Spleen (tissue), 11 donors: ENCODE results near the gene MBOAT7. TPM values are rescaled to one million over a fixed set of nuclear protein-coding genes. Genes with fewer than 3 reads are reported as not detected.

ENCODE experiments used
- DNase-seq: peaks from one replicate; pipeline ENCODE4 v3.0.0-alpha.2; 2020
- H3K27ac ChIP-seq, 8 donors: fragments of 200-600 bp; sonication (generic) in 7 of 8; 1 replicate in 4 of 8; 2 replicates in 4 of 8; pipeline versions ENCODE4 v1.5.0 to v1.8.0; 2016 to 2021; ENCODE audit warnings: inconsistent platforms in 4 of 8, mild to moderate bottlenecking in 4 of 8, moderate library complexity in 1 of 8
- H3K27me3 ChIP-seq, 7 donors: fragments of 200-600 bp; sonication (generic) in 6 of 7; replicated peaks in 1 of 7; 1 replicate in 4 of 7; 2 replicates in 3 of 7; pipeline versions ENCODE4 v1.5.0 to v1.8.0; 2016 to 2021; ENCODE audit warnings: inconsistent platforms in 3 of 7, mild to moderate bottlenecking in 1 of 7
- H3K36me3 ChIP-seq, 6 donors: fragments of 200-600 bp; sonication (generic) in 5 of 6; 1 replicate in 4 of 6; 2 replicates in 2 of 6; pipeline versions ENCODE4 v1.5.0 to v1.8.0; 2016 to 2021; ENCODE audit warnings: inconsistent platforms in 2 of 6
- H3K4me1 ChIP-seq, 6 donors: fragments of 200-600 bp; sonication (generic) in 5 of 6; 1 replicate in 3 of 6; 2 replicates in 3 of 6; pipeline versions ENCODE4 v1.5.0 to v1.8.0; 2016 to 2021; ENCODE audit warnings: inconsistent platforms in 3 of 6
- H3K4me3 ChIP-seq, 8 donors: fragments of 200-600 bp; sonication (generic) in 7 of 8; 1 replicate in 4 of 8; 2 replicates in 4 of 8; pipeline versions ENCODE4 v1.5.0 to v1.8.0; 2016 to 2021; ENCODE audit warnings: inconsistent platforms in 4 of 8, mild to moderate bottlenecking in 4 of 8, moderate library complexity in 2 of 8
- H3K9me3 ChIP-seq, 8 donors: fragments of 200-600 bp; sonication (generic) in 7 of 8; 1 replicate in 4 of 8; 2 replicates in 4 of 8; pipeline versions ENCODE4 v1.5.0 to v1.8.0; 2016 to 2021; ENCODE audit warnings: inconsistent platforms in 4 of 8
- POLR2A ChIP-seq, 3 donors: fragments of 450-650 bp; IDR thresholded peaks; one replicate each; pipeline ENCODE4 v1.5.1; 2017; ENCODE audit warnings: antibody characterized with exemption in 3 of 3, mild to moderate bottlenecking in 1 of 3
- POLR2AphosphoS5 ChIP-seq, 3 donors: sonication (generic); formaldehyde crosslinking; IDR thresholded peaks; one replicate each; pipeline ENCODE4 v1.5.1; 2017; ENCODE audit warnings: antibody characterized with exemption in 3 of 3
- whole genome bisulfite sequencing, 5 donors: extraction: QIAGEN DNeasy Blood & Tissue Kit in 3 of 5; methylation state at CpG; one replicate each; pipeline versions ENCODE4 v1.1.5 to v1.1.7; 2013 to 2018; 5-methylcytosine and 5-hydroxymethylcytosine counted together
- intact Hi-C: fragments of 100-400 bp; cut with DNase I; formaldehyde crosslinking; loops from one replicate; pipeline ENCODE4 v1.15.0; 2023; ENCODE audit warnings: low total_unique reads
- polyA plus RNA-seq, 3 donors: library from polyadenylated mRNA; stranded (reverse); fragments of 200-250 nt; gene quantifications; one replicate each; pipeline ENCODE4 v1.2.1, GENCODE V29; 2013
- total RNA-seq, 7 donors: library from RNA; depleted of rRNA in 3 of 7; stranded (reverse); fragments of >200 nt in 3 of 7; fragmentation: NEBNext Ultra II Directional in 4 of 7; extraction: Animal tissue kit (Norgen Biotek cat#: 25700) in 4 of 7; gene quantifications; one replicate each; pipeline versions ENCODE4 v1.1.0 to v1.2.1, GENCODE V29; 2016 to 2021
- TF ChIP-seq, protein P1 (sequence below), 11 experiments: fragments of 200-600 bp in 7 of 11; fragments of 450-650 bp in 4 of 11; sonication (generic) in 4 of 11; IDR thresholded peaks in 8 of 11; conservative IDR thresholded peaks in 3 of 11; 1 replicate in 7 of 11; 2 replicates in 4 of 11; pipeline versions ENCODE4 v1.4.0 to v1.8.0; 2016 to 2021; ENCODE audit warnings: antibody characterized with exemption in 11 of 11, inconsistent platforms in 4 of 11, mild to moderate bottlenecking in 1 of 11
- donor health status: healthy with polysubstance abuse.
- donor health status: DM: no; HTN: no; CAD: no; lungs with moderate emphysema.
- donor health status: DM: no; HTN: no; CAD: no.
- donor health status: Bipolar disorder and iron deficiency.
- donor health status: healthy.
- donor health status: DM: no; HTN: no; CAD: no.
- donor health status: DM: yes; HTN: yes; CAD: no.

The MBOAT7 gene
- total and polyA plus RNA-seq, 10 donors = 12.0 to 208 (median 82.9) TPM

DNA sequence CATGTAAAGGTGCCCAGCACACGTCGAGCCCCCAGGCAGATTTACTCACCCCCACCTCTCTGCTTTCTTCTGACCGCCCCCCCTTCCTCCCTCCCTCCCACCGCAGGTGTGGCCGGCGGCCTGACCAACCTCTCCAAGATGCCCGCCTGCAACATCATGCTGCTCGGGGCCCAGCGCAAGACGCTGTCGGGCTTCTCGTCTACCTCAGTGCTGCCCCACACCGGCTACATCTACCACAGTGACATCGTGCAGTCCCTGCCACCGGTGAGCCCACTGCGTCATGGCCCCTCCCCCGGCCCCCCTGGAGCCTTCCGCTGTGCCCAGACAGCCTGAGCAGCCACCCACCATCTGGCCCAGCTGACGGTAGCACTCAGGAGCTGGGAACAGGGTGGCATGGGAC is 65.0 kb downstream of the MBOAT7 start:
- Histone ChIP-seq H3K27ac (no peak overlapping the region), H3K4me3 (no peak overlapping the region), H3K4me1 (no peaks in the 10 kb centered on the region), H3K27me3 (no peaks in the 10 kb centered on the region), H3K9me3 (no peaks in the 10 kb centered on the region), H3K36me3 (peaks cover 4 to 100% (median 96%) of the 10 kb centered on the region in 6 donors)
- TF ChIP-seq POLR2A (IDR thresholded peaks at IDR 0.05) = no peak
- TF ChIP-seq, protein P1, sequence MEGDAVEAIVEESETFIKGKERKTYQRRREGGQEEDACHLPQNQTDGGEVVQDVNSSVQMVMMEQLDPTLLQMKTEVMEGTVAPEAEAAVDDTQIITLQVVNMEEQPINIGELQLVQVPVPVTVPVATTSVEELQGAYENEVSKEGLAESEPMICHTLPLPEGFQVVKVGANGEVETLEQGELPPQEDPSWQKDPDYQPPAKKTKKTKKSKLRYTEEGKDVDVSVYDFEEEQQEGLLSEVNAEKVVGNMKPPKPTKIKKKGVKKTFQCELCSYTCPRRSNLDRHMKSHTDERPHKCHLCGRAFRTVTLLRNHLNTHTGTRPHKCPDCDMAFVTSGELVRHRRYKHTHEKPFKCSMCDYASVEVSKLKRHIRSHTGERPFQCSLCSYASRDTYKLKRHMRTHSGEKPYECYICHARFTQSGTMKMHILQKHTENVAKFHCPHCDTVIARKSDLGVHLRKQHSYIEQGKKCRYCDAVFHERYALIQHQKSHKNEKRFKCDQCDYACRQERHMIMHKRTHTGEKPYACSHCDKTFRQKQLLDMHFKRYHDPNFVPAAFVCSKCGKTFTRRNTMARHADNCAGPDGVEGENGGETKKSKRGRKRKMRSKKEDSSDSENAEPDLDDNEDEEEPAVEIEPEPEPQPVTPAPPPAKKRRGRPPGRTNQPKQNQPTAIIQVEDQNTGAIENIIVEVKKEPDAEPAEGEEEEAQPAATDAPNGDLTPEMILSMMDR (IDR thresholded peaks at IDR 0.05 in 8 of 11, conservative IDR thresholded peaks at IDR 0.05 in 3 of 11) = no peak
- no peak for TF ChIP-seq POLR2AphosphoS5 (IDR thresholded peaks at IDR 0.05)
- no peak for DNase-seq
- intact Hi-C loops = no loop called here
- WGBS, 5 donors = 90 to 96% (median 96%) methylated on average over 15 to 19 of the region's 19 CpGs

DNA sequence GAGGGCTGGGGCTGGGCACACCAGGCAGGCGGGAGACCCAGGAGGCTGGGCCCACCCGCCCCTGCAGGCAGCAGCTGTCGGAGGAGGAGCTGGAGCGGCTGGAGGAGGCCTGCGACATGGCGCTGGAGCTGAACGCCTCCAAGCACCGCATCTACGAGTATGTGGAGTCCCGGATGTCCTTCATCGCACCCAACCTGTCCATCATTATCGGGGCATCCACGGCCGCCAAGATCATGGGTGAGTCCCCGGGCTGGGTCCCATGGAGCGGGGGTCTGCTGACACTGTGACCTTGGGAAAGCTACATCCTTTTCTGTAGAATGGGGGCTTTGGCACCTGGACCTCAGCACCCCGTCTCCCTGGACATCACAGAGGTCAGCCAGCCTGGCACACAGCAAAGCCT is 65.7 kb downstream of the MBOAT7 start:
- WGBS, 5 donors = 60 to 100% (median 96%) methylated on average over 1 to 17 of the region's 17 CpGs

More for the DNA sequence above, 65.7 kb downstream of the MBOAT7 start:
- Histone ChIP-seq H3K4me1 (no peaks in the 10 kb centered on the region), H3K9me3 (no peaks in the 10 kb centered on the region), H3K4me3 (no peak overlapping the region), H3K27me3 (no peaks in the 10 kb centered on the region), H3K27ac (no peak overlapping the region), H3K36me3 (peaks cover 1 to 100% (median 93%) of the 10 kb centered on the region in 6 donors)
- intact Hi-C loops = no loop called here
- no peak for TF ChIP-seq POLR2AphosphoS5 (IDR thresholded peaks at IDR 0.05)
- TF ChIP-seq, protein P1 (IDR thresholded peaks at IDR 0.05 in 8 of 11, conservative IDR thresholded peaks at IDR 0.05 in 3 of 11) = no peak
- DNase-seq = no peak

Other genes starting within 250 kb of the MBOAT7 start
- under 1 TPM in 3 of 7 donors, not detected in 4; 0.03 to 0.11 (median 0.06) TPM for gene CACNG8, start 226.6 kb downstream of the MBOAT7 start, total RNA-seq
- gene CACNG8, start 226.6 kb downstream of the MBOAT7 start, polyA plus RNA-seq = under 1 TPM in 1 of 3 donors, not detected in 2; 0.02 TPM
- gene CACNG6, start 197.9 kb downstream of the MBOAT7 start, total RNA-seq = not detected
- not detected for gene CACNG6, start 197.9 kb downstream of the MBOAT7 start, polyA plus RNA-seq
- gene VSTM1, start 125.7 kb downstream of the MBOAT7 start, total RNA-seq = 10 to 100 TPM in 2 of 7 donors, 1 to 10 TPM in 4, not detected in 1; 2.8 to 13.3 (median 7.3) TPM
- gene VSTM1, start 125.7 kb downstream of the MBOAT7 start, polyA plus RNA-seq = under 1 TPM; 0.32 to 0.70 (median 0.41) TPM
- gene TARM1, start 108.2 kb downstream of the MBOAT7 start, total RNA-seq = 1 to 10 TPM in 1 of 7 donors, not detected in 6; 1.5 TPM
- not detected for gene TARM1, start 108.2 kb downstream of the MBOAT7 start, polyA plus RNA-seq
- 10 to 100 TPM in 6 of 7 donors, 1 to 10 TPM in 1; 9.1 to 49.5 (median 18.3) TPM for gene OSCAR, start 88.8 kb downstream of the MBOAT7 start, total RNA-seq
- gene OSCAR, start 88.8 kb downstream of the MBOAT7 start, polyA plus RNA-seq = 10 to 100 TPM in 2 of 3 donors, 1 to 10 TPM in 1; 2.4 to 18.2 (median 12.9) TPM
- gene NDUFA3, start 86.7 kb downstream of the MBOAT7 start, total RNA-seq = 100 to 1,000 TPM in 1 of 7 donors, 10 to 100 TPM in 6; 14.5 to 109 (median 73.5) TPM
- 100 to 1,000 TPM; 162 to 197 (median 185) TPM for gene NDUFA3, start 86.7 kb downstream of the MBOAT7 start, polyA plus RNA-seq
- gene TFPT, start 73.9 kb downstream of the MBOAT7 start, total RNA-seq = 10 to 100 TPM; 16.5 to 22.7 (median 20.1) TPM
- gene TFPT, start 73.9 kb downstream of the MBOAT7 start, polyA plus RNA-seq = 10 to 100 TPM; 24.8 to 36.5 (median 28.8) TPM
- gene PRPF31, start 73.8 kb downstream of the MBOAT7 start, total RNA-seq = 10 to 100 TPM; 34.7 to 57.0 (median 48.1) TPM
- gene PRPF31, start 73.8 kb downstream of the MBOAT7 start, polyA plus RNA-seq = 10 to 100 TPM; 45.5 to 66.2 (median 59.1) TPM
- gene CNOT3, start 51.8 kb downstream of the MBOAT7 start, total RNA-seq = 10 to 100 TPM; 40.7 to 56.1 (median 48.2) TPM
- gene CNOT3, start 51.8 kb downstream of the MBOAT7 start, polyA plus RNA-seq = 10 to 100 TPM; 17.7 to 34.3 (median 24.6) TPM
- gene LENG1, start 29.9 kb downstream of the MBOAT7 start, total RNA-seq = 10 to 100 TPM in 2 of 7 donors, 1 to 10 TPM in 5; 7.5 to 12.1 (median 9.0) TPM
- gene LENG1, start 29.9 kb downstream of the MBOAT7 start, polyA plus RNA-seq = 10 to 100 TPM in 1 of 3 donors, 1 to 10 TPM in 2; 7.4 to 14.6 (median 9.1) TPM
- 1 to 10 TPM in 3 of 7 donors, under 1 TPM in 2, not detected in 2; 0.51 to 4.0 (median 1.0) TPM for gene TMC4, start 16.4 kb downstream of the MBOAT7 start, total RNA-seq
- gene TMC4, start 16.4 kb downstream of the MBOAT7 start, polyA plus RNA-seq = under 1 TPM; 0.12 to 0.86 (median 0.22) TPM
- 100 to 1,000 TPM in 1 of 7 donors, 10 to 100 TPM in 6; 32.2 to 109 (median 45.5) TPM for gene TSEN34, start 1.7 kb upstream of the MBOAT7 start, total RNA-seq
- 10 to 100 TPM; 25.5 to 45.2 (median 37.5) TPM for gene TSEN34, start 1.7 kb upstream of the MBOAT7 start, polyA plus RNA-seq
- 1,000 to 10,000 TPM; 1,182 to 2,757 (median 1,587) TPM for gene RPS9, start 11.3 kb upstream of the MBOAT7 start, total RNA-seq
- gene RPS9, start 11.3 kb upstream of the MBOAT7 start, polyA plus RNA-seq = 1,000 to 10,000 TPM; 6,196 to 7,306 (median 6,994) TPM
- 100 to 1,000 TPM in 3 of 7 donors, 10 to 100 TPM in 4; 61.5 to 443 (median 97.5) TPM for gene LILRB3, start 33.4 kb upstream of the MBOAT7 start, total RNA-seq
- gene LILRB3, start 33.4 kb upstream of the MBOAT7 start, polyA plus RNA-seq = 10 to 100 TPM in 2 of 3 donors, 1 to 10 TPM in 1; 6.4 to 24.6 (median 22.5) TPM
- gene LILRA6, start 53.2 kb upstream of the MBOAT7 start, total RNA-seq = 10 to 100 TPM; 21.5 to 77.5 (median 38.3) TPM
- 1 to 10 TPM; 1.2 to 8.2 (median 6.7) TPM for gene LILRA6, start 53.2 kb upstream of the MBOAT7 start, polyA plus RNA-seq
- gene LILRB5, start 67.7 kb upstream of the MBOAT7 start, total RNA-seq = 100 to 1,000 TPM in 1 of 7 donors, 10 to 100 TPM in 6; 38.9 to 112 (median 79.6) TPM
- 10 to 100 TPM in 2 of 3 donors, 1 to 10 TPM in 1; 3.8 to 41.2 (median 23.9) TPM for gene LILRB5, start 67.7 kb upstream of the MBOAT7 start, polyA plus RNA-seq
- 100 to 1,000 TPM in 3 of 7 donors, 10 to 100 TPM in 4; 52.9 to 209 (median 94.5) TPM for gene LILRB2, start 91.5 kb upstream of the MBOAT7 start, total RNA-seq
- gene LILRB2, start 91.5 kb upstream of the MBOAT7 start, polyA plus RNA-seq = 10 to 100 TPM; 10.2 to 26.0 (median 23.8) TPM
- 100 to 1,000 TPM in 2 of 7 donors, 10 to 100 TPM in 5; 43.3 to 262 (median 79.9) TPM for gene LILRA5, start 123.6 kb upstream of the MBOAT7 start, total RNA-seq
- 10 to 100 TPM; 16.3 to 53.6 (median 34.5) TPM for gene LILRA5, start 123.6 kb upstream of the MBOAT7 start, polyA plus RNA-seq
- 10 to 100 TPM; 11.5 to 61.1 (median 17.5) TPM for gene LILRA4, start 149.6 kb upstream of the MBOAT7 start, total RNA-seq
- gene LILRA4, start 149.6 kb upstream of the MBOAT7 start, polyA plus RNA-seq = 10 to 100 TPM; 32.1 to 80.9 (median 39.8) TPM
- 100 to 1,000 TPM in 6 of 7 donors, 10 to 100 TPM in 1; 95.9 to 164 (median 125) TPM for gene LAIR1, start 175.4 kb upstream of the MBOAT7 start, total RNA-seq
- gene LAIR1, start 175.4 kb upstream of the MBOAT7 start, polyA plus RNA-seq = 10 to 100 TPM; 56.3 to 74.8 (median 71.1) TPM
- 1 to 10 TPM in 5 of 7 donors, under 1 TPM in 2; 0.97 to 2.9 (median 1.2) TPM for gene TTYH1, start 225.9 kb upstream of the MBOAT7 start, total RNA-seq
- 1 to 10 TPM; 1.1 to 3.5 (median 1.2) TPM for gene TTYH1, start 225.9 kb upstream of the MBOAT7 start, polyA plus RNA-seq